Suprapubic skin (tissue), 3 donors: ENCODE data around the gene RHBDL3.

Experiments used
- POLR2A ChIP-seq, 2 donors: fragments of 450-650 bp; IDR thresholded peaks; one replicate each; pipeline ENCODE4 v1.6.1; 2017; ENCODE audit warnings: antibody characterized with exemption in 2 of 2, mild to moderate bottlenecking in 2 of 2, moderate library complexity in 2 of 2
- TF ChIP-seq, protein P1 (sequence below), 2 donors: fragments of 200-600 bp in 1 of 2; fragments of 450-650 bp in 1 of 2; sonication (generic) in 1 of 2; IDR thresholded peaks; one replicate each; pipeline ENCODE4 v1.5.1; 2016 to 2019; ENCODE audit warnings: antibody characterized with exemption in 2 of 2, mild to moderate bottlenecking in 1 of 2, moderate library complexity in 1 of 2

GRCh38 chr17:32288615-32289014 lies 23.0 kb downstream of the RHBDL3 start:
- TF ChIP-seq POLR2A (IDR thresholded peaks at IDR 0.05), result no peak
- TF ChIP-seq, protein P1, sequence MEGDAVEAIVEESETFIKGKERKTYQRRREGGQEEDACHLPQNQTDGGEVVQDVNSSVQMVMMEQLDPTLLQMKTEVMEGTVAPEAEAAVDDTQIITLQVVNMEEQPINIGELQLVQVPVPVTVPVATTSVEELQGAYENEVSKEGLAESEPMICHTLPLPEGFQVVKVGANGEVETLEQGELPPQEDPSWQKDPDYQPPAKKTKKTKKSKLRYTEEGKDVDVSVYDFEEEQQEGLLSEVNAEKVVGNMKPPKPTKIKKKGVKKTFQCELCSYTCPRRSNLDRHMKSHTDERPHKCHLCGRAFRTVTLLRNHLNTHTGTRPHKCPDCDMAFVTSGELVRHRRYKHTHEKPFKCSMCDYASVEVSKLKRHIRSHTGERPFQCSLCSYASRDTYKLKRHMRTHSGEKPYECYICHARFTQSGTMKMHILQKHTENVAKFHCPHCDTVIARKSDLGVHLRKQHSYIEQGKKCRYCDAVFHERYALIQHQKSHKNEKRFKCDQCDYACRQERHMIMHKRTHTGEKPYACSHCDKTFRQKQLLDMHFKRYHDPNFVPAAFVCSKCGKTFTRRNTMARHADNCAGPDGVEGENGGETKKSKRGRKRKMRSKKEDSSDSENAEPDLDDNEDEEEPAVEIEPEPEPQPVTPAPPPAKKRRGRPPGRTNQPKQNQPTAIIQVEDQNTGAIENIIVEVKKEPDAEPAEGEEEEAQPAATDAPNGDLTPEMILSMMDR (IDR thresholded peaks at IDR 0.05), result no peak
